HepG2 (cell line): Measurements from ENCODE around the gene PARM1. TPM values are rescaled to one million over a fixed set of nuclear protein-coding genes. Genes with fewer than 3 reads are reported as not detected.

Source experiments
- ATAC-seq: fragments of 200-7000 bp; cut with Tn5 transposase; 3 replicates; pipeline ENCODE4 v1.9.1; 2020; ENCODE audit warnings: mild to moderate bottlenecking, moderate library complexity
- BruUV-seq: library from RNA; stranded (reverse); fragments of 400-500 nt; replicated peaks from 2 replicates; lab custom pipeline; 2021; lab: Mats Ljungman, UMichigan
- CTCF ChIA-PET: fragments of 300-600 bp; formaldehyde crosslinking; extraction: SDS; loops from one replicate; lab custom pipeline; 2021; ENCODE audit warnings: low total read pairs, inconsistent platforms, low intra/inter-chr PET ratio; lab: Yijun Ruan, JAX
- POLR2A ChIA-PET: fragments of 350-600 bp; sonication (Branson Sonifier 250); formaldehyde crosslinking; loops from one replicate; lab custom pipeline; 2020; ENCODE audit warnings: antibody characterized with exemption, inconsistent platforms; lab: Yijun Ruan, JAX
- DNase-seq: peaks from one replicate; pipeline ENCODE4 v3.0.0-alpha.2; 2015; ENCODE audit warnings: low spot score
- FAIRE-seq: peaks from 3 replicates; lab custom pipeline; 2011; peaks lifted over from hg19 to GRCh38; lab: Jason Lieb, UNC
- H2AFZ ChIP-seq: one replicate; pipeline ENCODE4 v1.6.1; 2011; ENCODE audit warnings: low read length, inconsistent platforms
- H3K27ac ChIP-seq: fragments of 300-600 bp; 3 replicates; pipeline ENCODE4 v1.8.0; 2011; ENCODE audit warnings: mixed run types, mild to moderate bottlenecking, mixed read lengths, low read length, inconsistent platforms; ENCODE audit not compliant: insufficient read depth; ENCODE audit errors: extremely low read length
- H3K27me3 ChIP-seq, 2 experiments: fragments of 200-600 bp in 1 of 2; 2 replicates in 1 of 2; 3 replicates in 1 of 2; pipeline versions ENCODE4 v1.6.0 to v1.8.0; 2011; ENCODE audit warnings: low read length in 2 of 2, mild to moderate bottlenecking in 2 of 2, moderate library complexity in 2 of 2, inconsistent platforms in 1 of 2; ENCODE audit not compliant: insufficient read depth in 2 of 2, control insufficient read depth in 1 of 2
- H3K36me3 ChIP-seq, 2 experiments: fragments of 200-600 bp in 1 of 2; replicated peaks in 1 of 2; 2 replicates in 1 of 2; 3 replicates in 1 of 2; pipeline versions ENCODE4 v1.5.1 to v1.8.0; 2011; ENCODE audit warnings: low read length in 2 of 2, inconsistent platforms in 1 of 2; ENCODE audit not compliant: insufficient read depth in 2 of 2, control insufficient read depth in 1 of 2
- H3K4me1 ChIP-seq: 2 replicates; pipeline ENCODE4 v1.5.1; 2012; ENCODE audit warnings: low read length, inconsistent platforms; ENCODE audit not compliant: insufficient read depth
- H3K4me2 ChIP-seq: 2 replicates; pipeline ENCODE4 v1.6.0; 2011; ENCODE audit warnings: low read depth, low read length, inconsistent platforms
- H3K4me3 ChIP-seq, 3 experiments: fragments of 200-600 bp in 1 of 3; sonication (generic), shearing (Covaris generic) in 1 of 3; replicated peaks in 1 of 3; 2 replicates each; pipeline ENCODE4 v1.5.1; 2011 to 2016; ENCODE audit warnings: low read length in 3 of 3, inconsistent platforms in 2 of 3, low read depth in 2 of 3, mild to moderate bottlenecking in 2 of 3, control low read depth in 1 of 3, mixed read lengths in 1 of 3; ENCODE audit not compliant: insufficient read depth in 1 of 3
- H3K79me2 ChIP-seq: one replicate; pipeline ENCODE4 v1.6.1; 2011; ENCODE audit warnings: low read length, inconsistent platforms; ENCODE audit not compliant: insufficient read depth
- H3K9ac ChIP-seq: 2 replicates; pipeline ENCODE4 v1.6.0; 2011; ENCODE audit warnings: mild to moderate bottlenecking, low read depth, low read length, inconsistent platforms; ENCODE audit not compliant: insufficient read depth
- H3K9me3 ChIP-seq: 2 replicates; pipeline ENCODE4 v1.5.1; 2012; ENCODE audit warnings: mild to moderate bottlenecking, low read length
- H4K20me1 ChIP-seq: 2 replicates; pipeline ENCODE4 v1.6.0; 2011; ENCODE audit warnings: inconsistent platforms, mild to moderate bottlenecking, low read length, moderate library complexity; ENCODE audit not compliant: insufficient read depth
- ARNTL ChIP-seq: sonication (generic); formaldehyde crosslinking; IDR thresholded peaks from 2 replicates; pipeline ENCODE4 v1.4.0; 2020; ENCODE audit warnings: mild to moderate bottlenecking, missing genetic modification reagents
- BRF2 ChIP-seq: sonication (generic); formaldehyde crosslinking; IDR thresholded peaks from 2 replicates; pipeline ENCODE4 v1.8.1; 2022; ENCODE audit warnings: mild to moderate bottlenecking, missing genetic modification reagents
- MAFG ChIP-seq: sonication (generic); formaldehyde crosslinking; IDR thresholded peaks from 2 replicates; pipeline ENCODE4 v1.5.1; 2020; ENCODE audit warnings: mild to moderate bottlenecking, missing genetic modification reagents
- SAP130 ChIP-seq: IDR thresholded peaks from 2 replicates; pipeline ENCODE4 v1.6.1; 2016; ENCODE audit warnings: low read depth
- SP140L ChIP-seq: sonication (generic); formaldehyde crosslinking; IDR thresholded peaks from 2 replicates; pipeline ENCODE4 v1.4.0; 2020; ENCODE audit warnings: missing genetic modification reagents, borderline replicate concordance
- ZNF18 ChIP-seq: sonication (generic); formaldehyde crosslinking; IDR thresholded peaks from 2 replicates; pipeline ENCODE4 v1.8.0; 2022; ENCODE audit warnings: mild to moderate bottlenecking, missing genetic modification reagents; ENCODE audit not compliant: insufficient replicate concordance
- ZNF619 ChIP-seq: sonication (generic); formaldehyde crosslinking; IDR thresholded peaks from 2 replicates; pipeline ENCODE4 v1.4.0; 2020; ENCODE audit warnings: mild to moderate bottlenecking, missing genetic modification reagents
- ZSCAN20 ChIP-seq: sonication (generic); formaldehyde crosslinking; IDR thresholded peaks from 2 replicates; pipeline ENCODE4 v1.4.0; 2020; ENCODE audit warnings: missing genetic modification reagents, mild to moderate bottlenecking, borderline replicate concordance
- WGBS: methylation state at CpG from one replicate; pipeline ENCODE4 v1.1.6; 2017; ENCODE audit warnings: low lambda C conversion rate; 5-methylcytosine and 5-hydroxymethylcytosine counted together
- in situ Hi-C: cut with HindIII; loops from 2 replicates; pipeline ENCODE4 v1.10.0; 2017; ENCODE audit warnings: low pct_unique_long_range_greater_than_20kb; ENCODE audit not compliant: extremely low pct_ligation_motif_present
- intact Hi-C: fragments of 100-400 bp; cut with micrococcal nuclease; formaldehyde crosslinking; loops from one replicate; pipeline ENCODE4 v1.10.0; 2022; ENCODE audit not compliant: unreplicated experiment
- polyA plus RNA-seq, 8 experiments: library from polyadenylated mRNA; depleted of rRNA in 3 of 8; stranded (reverse) in 7 of 8; unstranded in 1 of 8; fragments of >200 nt; fragmentation: Illumina TruSeq in 4 of 8; extraction: Trizol in 4 of 8; gene quantifications; 2 replicates each; pipeline versions ENCODE4 v1.2.1 to v1.2.3, GENCODE V29; 2011 to 2016; ENCODE audit warnings: low read depth in 4 of 8, missing spikeins in 1 of 8, mixed read lengths in 1 of 8; ENCODE audit not compliant: insufficient read depth in 1 of 8
- total RNA-seq, 5 experiments: library from RNA; depleted of rRNA; stranded (reverse); fragments of >200 nt; fragmentation: Illumina TruSeq; extraction: Trizol; gene quantifications; 2 replicates each; pipeline ENCODE4 v1.2.3, GENCODE V29; 2016; ENCODE audit warnings: low read depth in 1 of 5
- TF ChIP-seq, protein P1 (sequence below): sonication (generic); formaldehyde crosslinking; IDR thresholded peaks from 2 replicates; pipeline ENCODE4 v1.4.0; 2020; ENCODE audit warnings: mild to moderate bottlenecking, missing genetic modification reagents
- TF ChIP-seq, protein P2 (sequence below): IDR thresholded peaks from 2 replicates; pipeline ENCODE4 v1.6.1; 2016; ENCODE audit warnings: mild to moderate bottlenecking, missing biosample characterization, missing genetic modification reagents
- TF ChIP-seq, protein P3 (sequence below): sonication (generic); formaldehyde crosslinking; IDR thresholded peaks from 2 replicates; pipeline ENCODE4 v1.5.0; 2020; ENCODE audit warnings: missing genetic modification reagents

The PARM1 gene
- total and polyA plus RNA-seq, 2 of the 13 experiments (the other 11 are each of a cell fraction or from before 2014, with no cell fraction given): not detected

GRCh38 chr4:74953647-74954046, 20.7 kb downstream of the PARM1 start:
- CTCF ChIA-PET: no interaction called here
- H3K27ac ChIP-seq: no peak overlapping the region
- 17% methylated on average over 4 of the region's 4 CpGs for WGBS

DNA sequence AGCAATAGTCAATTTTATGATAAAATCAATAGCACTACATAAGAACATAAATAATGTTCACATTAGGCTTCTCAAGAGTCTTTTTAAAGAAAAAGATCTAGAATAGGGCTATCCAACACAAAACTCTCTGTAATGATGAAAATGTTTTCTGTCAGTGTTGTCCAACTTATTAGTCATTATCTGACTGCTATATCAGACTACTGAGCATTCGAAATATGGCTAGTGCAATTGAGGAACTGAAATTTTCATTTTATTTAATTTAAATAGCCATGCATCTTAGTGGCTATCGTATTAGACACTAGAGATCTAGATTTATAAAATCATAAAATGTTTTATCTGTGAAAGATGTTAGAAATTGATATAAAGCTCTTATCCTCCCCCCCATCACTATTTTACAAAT, 26.0 kb downstream of the PARM1 start:
- intact Hi-C loops: no loop called here
- H3K27ac ChIP-seq: no peak overlapping the region
- no TSS peak for BruUV-seq
- no peak for DNase-seq
- 0% methylated on average over 2 of the region's 2 CpGs for WGBS
- H3K4me2 ChIP-seq: no peak overlapping the region
- H3K27me3 ChIP-seq: no peaks in the 10 kb centered on the region
- no peaks in the 10 kb centered on the region for H3K79me2 ChIP-seq
- POLR2A ChIA-PET: no interaction called here
- in situ Hi-C loops: no loop called here
- no peaks in the 10 kb centered on the region for H3K36me3 ChIP-seq
- ATAC-seq: no peak
- no peaks in the 10 kb centered on the region for H3K4me1 ChIP-seq
- H4K20me1 ChIP-seq: no peaks in the 10 kb centered on the region
- H2AFZ ChIP-seq: no peak overlapping the region
- CTCF ChIA-PET: no interaction called here
- FAIRE-seq: no peak
- no peak overlapping the region for H3K9ac ChIP-seq
- H3K9me3 ChIP-seq: no peaks in the 10 kb centered on the region
- H3K4me3 ChIP-seq: no peak overlapping the region
- TF ChIP-seq, protein P1, sequence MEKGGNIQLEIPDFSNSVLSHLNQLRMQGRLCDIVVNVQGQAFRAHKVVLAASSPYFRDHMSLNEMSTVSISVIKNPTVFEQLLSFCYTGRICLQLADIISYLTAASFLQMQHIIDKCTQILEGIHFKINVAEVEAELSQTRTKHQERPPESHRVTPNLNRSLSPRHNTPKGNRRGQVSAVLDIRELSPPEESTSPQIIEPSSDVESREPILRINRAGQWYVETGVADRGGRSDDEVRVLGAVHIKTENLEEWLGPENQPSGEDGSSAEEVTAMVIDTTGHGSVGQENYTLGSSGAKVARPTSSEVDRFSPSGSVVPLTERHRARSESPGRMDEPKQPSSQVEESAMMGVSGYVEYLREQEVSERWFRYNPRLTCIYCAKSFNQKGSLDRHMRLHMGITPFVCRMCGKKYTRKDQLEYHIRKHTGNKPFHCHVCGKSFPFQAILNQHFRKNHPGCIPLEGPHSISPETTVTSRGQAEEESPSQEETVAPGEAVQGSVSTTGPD (CRISPR knock-in tag): no peak
- TF ChIP-seq ZNF18 (CRISPR knock-in tag): no peak
- TF ChIP-seq MAFG: no peak
- no peak for TF ChIP-seq BRF2 (CRISPR knock-in tag)
- TF ChIP-seq ZSCAN20: no peak
- TF ChIP-seq SP140L (CRISPR knock-in tag): no peak
- TF ChIP-seq, protein P2, sequence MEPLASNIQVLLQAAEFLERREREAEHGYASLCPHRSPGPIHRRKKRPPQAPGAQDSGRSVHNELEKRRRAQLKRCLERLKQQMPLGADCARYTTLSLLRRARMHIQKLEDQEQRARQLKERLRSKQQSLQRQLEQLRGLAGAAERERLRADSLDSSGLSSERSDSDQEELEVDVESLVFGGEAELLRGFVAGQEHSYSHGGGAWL (CRISPR knock-in tag): no peak
- TF ChIP-seq ZNF619 (CRISPR knock-in tag): no peak
- TF ChIP-seq ARNTL (CRISPR knock-in tag): no peak

More at GRCh38 chr4:74953647-74954046, 20.7 kb downstream of the PARM1 start:
- no peaks in the 10 kb centered on the region for H3K9me3 ChIP-seq
- in situ Hi-C loops (no loop called here), intact Hi-C loops (no loop called here)
- FAIRE-seq (no peak), DNase-seq (no peak), ATAC-seq (no peak)
- no peak overlapping the region for H3K9ac ChIP-seq
- H3K4me3 ChIP-seq: no peak overlapping the region
- H4K20me1 ChIP-seq: no peaks in the 10 kb centered on the region
- TF ChIP-seq, protein P3, sequence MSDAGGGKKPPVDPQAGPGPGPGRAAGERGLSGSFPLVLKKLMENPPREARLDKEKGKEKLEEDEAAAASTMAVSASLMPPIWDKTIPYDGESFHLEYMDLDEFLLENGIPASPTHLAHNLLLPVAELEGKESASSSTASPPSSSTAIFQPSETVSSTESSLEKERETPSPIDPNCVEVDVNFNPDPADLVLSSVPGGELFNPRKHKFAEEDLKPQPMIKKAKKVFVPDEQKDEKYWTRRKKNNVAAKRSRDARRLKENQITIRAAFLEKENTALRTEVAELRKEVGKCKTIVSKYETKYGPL: no peak
- TF ChIP-seq SAP130 (CRISPR knock-in tag): no peak
- no peaks in the 10 kb centered on the region for H3K79me2 ChIP-seq
- BruUV-seq: no TSS peak
- no peak overlapping the region for H3K4me2 ChIP-seq
- H3K27me3 ChIP-seq: no peaks in the 10 kb centered on the region
- H3K4me1 ChIP-seq: no peaks in the 10 kb centered on the region
- POLR2A ChIA-PET: no interaction called here
- H3K36me3 ChIP-seq: no peaks in the 10 kb centered on the region
- no peak overlapping the region for H2AFZ ChIP-seq
